Kidney epithelial cell (primary cell): ENCODE results near the gene AOPEP. TPM values are rescaled to one million over a fixed set of nuclear protein-coding genes. Genes with fewer than 3 reads are reported as not detected.

Experiments
- DNase-seq: peaks from one replicate; pipeline ENCODE4 v3.0.0-alpha.2; 2010; ENCODE audit warnings: low read depth
- H3K27me3 ChIP-seq: 2 replicates; pipeline ENCODE4 v1.6.0; 2011; ENCODE audit warnings: low read length; ENCODE audit not compliant: control insufficient read depth, insufficient read depth
- H3K36me3 ChIP-seq: 2 replicates; pipeline ENCODE4 v1.5.1; 2011; ENCODE audit warnings: low read length; ENCODE audit not compliant: control insufficient read depth, insufficient read depth
- H3K4me3 ChIP-seq: 2 replicates; pipeline ENCODE4 v1.5.1; 2011; ENCODE audit warnings: low read depth, mild to moderate bottlenecking, control low read depth, low read length
- CTCF ChIP-seq: IDR thresholded peaks from 2 replicates; pipeline ENCODE4 v1.5.1; 2011; ENCODE audit warnings: mild to moderate bottlenecking, moderate library complexity, low read length, control low read depth, inconsistent platforms; ENCODE audit not compliant: insufficient read depth, poor library complexity, severe bottlenecking
- total RNA-seq: library from RNA; depleted of rRNA; stranded (reverse); fragments of >200 nt; gene quantifications from 2 replicates; pipeline ENCODE4 v1.2.3, GENCODE V29; 2015

AOPEP gene
- total RNA-seq, 1 donor from 2014 or later, result 17.4 TPM

GRCh38 chr9:94792511-94792910 is 66.0 kb downstream of the AOPEP start:
- Histone ChIP-seq H3K36me3 (no peaks in the 10 kb centered on the region), H3K27me3 (no peaks in the 10 kb centered on the region), H3K4me3 (no peak overlapping the region)
- DNase-seq, result no peak
- TF ChIP-seq CTCF, result no peak

GRCh38 chr9:94794476-94795167 is 68.1 kb downstream of the AOPEP start:
- H3K27me3 ChIP-seq, result no peaks in the 10 kb centered on the region
- DNase-seq, result no peak
- TF ChIP-seq CTCF, result no peak
- no peaks in the 10 kb centered on the region for H3K36me3 ChIP-seq
- no peak overlapping the region for H3K4me3 ChIP-seq

GRCh38 chr9:94796687-94797086 is 70.2 kb downstream of the AOPEP start:
- H3K4me3 ChIP-seq, result no peak overlapping the region
- DNase-seq, result no peak
- TF ChIP-seq CTCF, result no peak
- H3K27me3 ChIP-seq, result no peaks in the 10 kb centered on the region
- H3K36me3 ChIP-seq, result peaks cover 2% of the 10 kb centered on the region

- H3K36me3 ChIP-seq, result peaks cover 2% of the 10 kb centered on the region
- TF ChIP-seq CTCF, result no peak
- H3K27me3 ChIP-seq, result no peaks in the 10 kb centered on the region
- no peak for DNase-seq
- no peak overlapping the region for H3K4me3 ChIP-seq
Measured at GRCh38 chr9:94798201-94798600, 71.7 kb downstream of the AOPEP start.

GRCh38 chr9:94798708-94799107 is 72.2 kb downstream of the AOPEP start:
- Histone ChIP-seq H3K36me3 (peaks cover 2% of the 10 kb centered on the region), H3K4me3 (no peak overlapping the region), H3K27me3 (no peaks in the 10 kb centered on the region)
- no peak for DNase-seq
- TF ChIP-seq CTCF, result no peak
